Hepatocyte (in vitro differentiated cells): ENCODE measurements around the gene MUC4. TPM values are rescaled to one million over a fixed set of nuclear protein-coding genes. Genes with fewer than 3 reads are reported as not detected.
"Not testable (repeated sequence)": the region's sequence is repeated elsewhere in the genome, so short reads cannot be mapped to it uniquely, and the experiment has no call there.

Experiments
- DNase-seq: peaks from one replicate; pipeline ENCODE4 v3.0.0-alpha.2; 2016; ENCODE audit warnings: low spot score
- H2AFZ ChIP-seq: fragments of 200-600 bp; sonication (generic); 2 replicates; pipeline ENCODE4 v1.6.0; 2016; ENCODE audit warnings: antibody characterized with exemption, mild to moderate bottlenecking
- H3K27ac ChIP-seq: fragments of 200-600 bp; sonication (generic); 2 replicates; pipeline ENCODE4 v1.5.1; 2016; ENCODE audit warnings: mild to moderate bottlenecking
- H3K27me3 ChIP-seq: fragments of 200-600 bp; sonication (generic); 2 replicates; pipeline ENCODE4 v1.6.1; 2016
- H3K36me3 ChIP-seq: fragments of 200-600 bp; sonication (generic); replicated peaks from 2 replicates; pipeline ENCODE4 v1.5.1; 2016; ENCODE audit warnings: low read depth; ENCODE audit not compliant: insufficient read depth
- H3K4me1 ChIP-seq: fragments of 200-600 bp; sonication (generic); 2 replicates; pipeline ENCODE4 v1.5.1; 2016; ENCODE audit warnings: mild to moderate bottlenecking, moderate library complexity; ENCODE audit not compliant: insufficient read depth
- H3K4me2 ChIP-seq: fragments of 200-600 bp; sonication (generic); 2 replicates; pipeline ENCODE4 v1.6.0; 2016
- H3K4me3 ChIP-seq: fragments of 200-600 bp; sonication (generic); 2 replicates; pipeline ENCODE4 v1.5.1; 2016; ENCODE audit warnings: mild to moderate bottlenecking
- H3K79me2 ChIP-seq: fragments of 200-600 bp; sonication (generic); 2 replicates; pipeline ENCODE4 v1.6.0; 2017; ENCODE audit warnings: mild to moderate bottlenecking
- H3K9me2 ChIP-seq: fragments of 200-600 bp; sonication (generic); replicated peaks from 2 replicates; pipeline ENCODE4 v1.6.0; 2017; ENCODE audit warnings: mild to moderate bottlenecking; ENCODE audit not compliant: insufficient read depth
- H3K9me3 ChIP-seq: fragments of 200-600 bp; sonication (generic); 2 replicates; pipeline ENCODE4 v1.5.1; 2016; ENCODE audit warnings: low read depth, mild to moderate bottlenecking
- H4K20me1 ChIP-seq: fragments of 200-600 bp; sonication (generic); 2 replicates; pipeline ENCODE4 v1.6.0; 2016; ENCODE audit warnings: mild to moderate bottlenecking; ENCODE audit not compliant: insufficient read depth, poor library complexity, severe bottlenecking
- EZH2 ChIP-seq: fragments of 200-600 bp; sonication (generic); IDR thresholded peaks from 2 replicates; pipeline ENCODE4 v1.6.1; 2016; ENCODE audit warnings: antibody characterized with exemption, mild to moderate bottlenecking, borderline replicate concordance
- EZH2phosphoT487 ChIP-seq: fragments of 200-600 bp; sonication (generic); IDR thresholded peaks from one replicate; pipeline ENCODE4 v1.6.1; 2018; ENCODE audit warnings: antibody characterized with exemption, mild to moderate bottlenecking, low read depth, moderate library complexity; ENCODE audit not compliant: unreplicated experiment, severe bottlenecking
- WGBS: methylation state at CpG from one replicate; pipeline ENCODE4 v1.1.6; 2016; ENCODE audit warnings: low lambda C conversion rate; ENCODE audit errors: missing lambda C conversion rate; 5-methylcytosine and 5-hydroxymethylcytosine counted together
- polyA plus RNA-seq: library from polyadenylated mRNA; unstranded; fragments of >200 nt; fragmentation: Nextera tagmentation; extraction: Ambion mirVana; gene quantifications from 2 replicates; pipeline ENCODE4 v1.2.1, GENCODE V29; 2016
- total RNA-seq: library from RNA; depleted of rRNA; stranded (reverse); fragments of >200 nt; gene quantifications from 2 replicates; pipeline ENCODE4 v1.2.3, GENCODE V29; 2014
- TF ChIP-seq, protein P1 (sequence below): fragments of 200-600 bp; sonication (generic); IDR thresholded peaks from 2 replicates; pipeline ENCODE4 v1.5.1; 2016; ENCODE audit warnings: antibody characterized with exemption, mild to moderate bottlenecking; ENCODE audit not compliant: poor library complexity

MUC4 gene
- total and polyA plus RNA-seq, 2 experiments from 2014 or later = 0.89 to 1.7 TPM

DNA sequence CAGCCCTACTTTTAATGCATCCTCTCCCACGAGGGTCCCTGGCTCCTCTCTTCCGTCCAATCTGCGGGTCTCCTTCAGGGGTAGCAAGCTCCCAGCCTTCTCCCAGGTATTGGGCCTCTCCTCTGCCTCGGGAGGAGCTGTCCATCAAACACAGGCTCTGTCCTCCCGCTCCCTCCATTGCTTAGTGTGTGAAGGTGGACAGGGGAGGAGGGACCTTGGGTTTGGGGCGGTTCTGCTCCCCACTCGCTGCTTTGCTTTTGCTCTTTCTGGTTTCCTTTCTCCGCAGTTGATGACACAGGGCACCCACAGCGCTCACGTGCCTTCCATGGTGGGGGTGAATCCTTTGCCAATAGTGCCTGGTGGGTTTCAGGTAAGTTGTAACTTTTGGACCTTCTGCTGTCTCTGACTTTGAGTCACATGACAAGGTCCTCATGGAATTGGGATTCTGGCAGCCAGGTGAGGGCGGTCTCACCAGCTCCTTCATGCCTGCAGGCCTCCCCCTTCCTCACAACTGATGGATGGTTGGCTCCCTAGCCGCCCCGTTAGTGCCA, 72.1 kb downstream of the MUC4 start:
- 86% methylated on average over 13 of the region's 13 CpGs for WGBS
- Histone ChIP-seq H3K4me3 (no peak overlapping the region), H3K27ac (no peak overlapping the region), H3K4me2 (no peak overlapping the region), H3K27me3 (peaks cover 4% of the 10 kb centered on the region), H3K4me1 (no peaks in the 10 kb centered on the region), H3K9me3 (no peaks in the 10 kb centered on the region), H4K20me1 (no peaks in the 10 kb centered on the region), H3K36me3 (no peaks in the 10 kb centered on the region), H3K79me2 (no peaks in the 10 kb centered on the region), H3K9me2 (no peaks in the 10 kb centered on the region), H2AFZ (no peak overlapping the region)
- TF ChIP-seq EZH2phosphoT487 = no peak
- no peak for TF ChIP-seq EZH2
- TF ChIP-seq, protein P1, sequence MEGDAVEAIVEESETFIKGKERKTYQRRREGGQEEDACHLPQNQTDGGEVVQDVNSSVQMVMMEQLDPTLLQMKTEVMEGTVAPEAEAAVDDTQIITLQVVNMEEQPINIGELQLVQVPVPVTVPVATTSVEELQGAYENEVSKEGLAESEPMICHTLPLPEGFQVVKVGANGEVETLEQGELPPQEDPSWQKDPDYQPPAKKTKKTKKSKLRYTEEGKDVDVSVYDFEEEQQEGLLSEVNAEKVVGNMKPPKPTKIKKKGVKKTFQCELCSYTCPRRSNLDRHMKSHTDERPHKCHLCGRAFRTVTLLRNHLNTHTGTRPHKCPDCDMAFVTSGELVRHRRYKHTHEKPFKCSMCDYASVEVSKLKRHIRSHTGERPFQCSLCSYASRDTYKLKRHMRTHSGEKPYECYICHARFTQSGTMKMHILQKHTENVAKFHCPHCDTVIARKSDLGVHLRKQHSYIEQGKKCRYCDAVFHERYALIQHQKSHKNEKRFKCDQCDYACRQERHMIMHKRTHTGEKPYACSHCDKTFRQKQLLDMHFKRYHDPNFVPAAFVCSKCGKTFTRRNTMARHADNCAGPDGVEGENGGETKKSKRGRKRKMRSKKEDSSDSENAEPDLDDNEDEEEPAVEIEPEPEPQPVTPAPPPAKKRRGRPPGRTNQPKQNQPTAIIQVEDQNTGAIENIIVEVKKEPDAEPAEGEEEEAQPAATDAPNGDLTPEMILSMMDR = no peak
- DNase-seq = no peak

DNA sequence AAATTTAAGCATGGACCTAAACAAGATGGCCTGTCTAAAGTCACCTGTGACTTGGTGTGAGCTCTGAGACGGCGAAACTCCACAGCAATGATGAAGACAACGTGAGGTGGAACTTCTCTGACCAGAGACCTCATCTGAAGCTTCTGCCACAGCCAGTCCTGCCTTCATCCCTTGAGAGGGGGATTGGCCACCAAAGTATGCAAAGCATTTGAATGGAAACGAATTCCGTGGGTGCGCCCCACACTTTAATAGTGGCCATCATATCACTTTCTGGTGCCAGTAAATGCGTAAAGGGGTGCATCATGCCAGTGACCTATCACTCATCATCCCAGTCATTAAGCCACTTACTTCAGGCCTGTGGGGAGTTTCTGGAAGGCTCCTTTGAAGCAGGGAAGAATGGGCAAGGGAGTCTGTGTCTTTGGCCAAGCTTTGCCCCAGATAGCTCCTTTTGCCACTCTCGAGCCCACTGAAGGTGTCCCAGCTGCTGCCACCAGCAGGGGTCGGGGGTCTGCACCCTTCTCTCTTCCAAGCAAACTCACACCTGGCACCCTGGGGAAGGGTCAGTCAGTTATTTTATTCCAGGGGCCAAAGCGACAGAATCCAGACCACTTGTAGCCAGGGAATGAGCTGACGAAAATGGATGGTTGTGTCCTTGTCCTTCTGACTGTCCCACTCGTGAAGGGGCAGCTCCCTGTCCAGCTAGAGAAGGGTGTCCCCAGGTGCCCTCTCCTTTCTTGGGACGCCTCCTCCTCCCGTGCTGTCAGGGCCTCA, 73.3 kb downstream of the MUC4 start:
- H3K9me3 ChIP-seq = no peaks in the 10 kb centered on the region
- H2AFZ ChIP-seq = no peak overlapping the region
- no peaks in the 10 kb centered on the region for H3K9me2 ChIP-seq
- H3K27me3 ChIP-seq = peaks cover 4% of the 10 kb centered on the region
- H3K27ac ChIP-seq = no peak overlapping the region
- H4K20me1 ChIP-seq = no peaks in the 10 kb centered on the region
- no peaks in the 10 kb centered on the region for H3K79me2 ChIP-seq
- H3K4me3 ChIP-seq = no peak overlapping the region
- 91% methylated on average over 14 of the region's 14 CpGs for WGBS
- H3K4me2 ChIP-seq = no peak overlapping the region
- H3K4me1 ChIP-seq = no peaks in the 10 kb centered on the region
- H3K36me3 ChIP-seq = no peaks in the 10 kb centered on the region
- DNase-seq = no peak
- TF ChIP-seq EZH2 (no peak), EZH2phosphoT487 (no peak)
- TF ChIP-seq, protein P1 = no peak

DNA sequence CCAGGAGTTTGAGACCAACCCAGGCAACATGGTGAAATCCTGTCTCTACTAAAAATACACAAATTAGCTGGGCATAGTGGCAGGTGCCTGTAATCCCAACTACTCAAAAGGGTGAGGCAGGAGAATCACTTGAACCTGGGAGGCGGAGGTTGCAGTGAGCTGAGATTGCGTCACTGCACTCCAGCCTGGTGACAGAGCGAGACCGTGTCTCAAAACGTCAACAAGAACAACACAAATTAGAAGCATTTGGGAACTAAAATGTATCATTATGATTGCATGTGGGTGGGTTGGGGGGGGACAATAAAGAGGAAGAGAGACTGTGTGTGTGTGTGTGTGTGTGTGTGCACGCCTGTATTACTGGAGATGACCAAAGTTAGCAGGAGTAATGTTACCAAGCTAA, 73.9 kb downstream of the MUC4 start:
- not testable (repeated sequence) for H3K4me2 ChIP-seq, H3K9me2 ChIP-seq, H4K20me1 ChIP-seq, H3K36me3 ChIP-seq, H2AFZ ChIP-seq, H3K79me2 ChIP-seq, H3K27me3 ChIP-seq, H3K4me1 ChIP-seq, H3K4me3 ChIP-seq, H3K9me3 ChIP-seq, DNase-seq, H3K27ac ChIP-seq
- 82% methylated on average over 5 of the region's 6 CpGs for WGBS

DNA sequence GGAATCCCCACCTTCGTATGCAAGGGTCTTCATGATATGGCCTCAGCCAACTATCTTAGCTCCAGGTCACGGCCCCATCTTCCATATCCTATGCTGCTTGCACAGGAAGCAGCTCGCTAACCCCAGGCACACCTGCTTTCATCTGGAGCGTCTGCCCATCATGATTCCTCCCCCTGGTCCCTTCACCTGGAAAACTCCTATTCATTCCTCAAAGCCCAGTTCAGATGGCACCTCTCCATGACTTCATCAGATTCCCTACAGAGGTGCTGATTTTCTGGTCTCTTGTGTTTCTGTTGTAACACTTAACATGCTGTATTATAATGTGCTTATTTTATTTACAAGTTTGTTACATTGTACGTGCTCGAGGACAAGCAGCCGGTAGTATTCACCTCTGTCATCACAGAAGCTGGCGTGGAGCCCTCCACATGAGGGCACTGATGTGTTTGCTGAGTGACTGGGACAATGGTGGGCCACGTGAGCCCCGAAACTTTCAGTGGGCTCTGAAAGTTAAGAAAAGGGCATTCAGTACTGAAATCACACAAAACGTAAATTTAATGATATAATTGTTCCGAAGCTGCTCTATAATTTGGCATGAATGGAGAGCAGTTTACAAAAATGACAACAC, 74.8 kb downstream of the MUC4 start:
- Histone ChIP-seq H3K27me3 (no peaks in the 10 kb centered on the region), H3K4me2 (no peak overlapping the region), H4K20me1 (no peaks in the 10 kb centered on the region), H2AFZ (no peak overlapping the region), H3K79me2 (no peaks in the 10 kb centered on the region), H3K9me3 (no peaks in the 10 kb centered on the region), H3K27ac (no peak overlapping the region), H3K9me2 (no peaks in the 10 kb centered on the region), H3K4me1 (no peaks in the 10 kb centered on the region), H3K36me3 (no peaks in the 10 kb centered on the region), H3K4me3 (no peak overlapping the region)
- WGBS = 89% methylated on average over 12 of the region's 12 CpGs
- no peak for DNase-seq
- TF ChIP-seq EZH2 = no peak
- no peak for TF ChIP-seq EZH2phosphoT487
- TF ChIP-seq, protein P1 = no peak
